SK-N-SH treated with all-trans-retinoic acid at 6 μM for 48 hours (cell line): ENCODE results near the gene GVQW3.
A peak's percentile ranks its signal among the peaks of the same experiment; 100 is the strongest.

Source experiments
- ATAC-seq: fragments of 200-7000 bp; cut with Tn5 transposase; 3 replicates; pipeline ENCODE4 v1.9.1; 2020; ENCODE audit warnings: mild to moderate bottlenecking, moderate library complexity
- ARNTL ChIP-seq: fragments of 450-650 bp; formaldehyde crosslinking; IDR thresholded peaks from 2 replicates; pipeline ENCODE4 v1.5.0; 2020; ENCODE audit warnings: low read depth, mild to moderate bottlenecking, moderate library complexity, borderline replicate concordance
- BACH2 ChIP-seq: fragments of 250-450 bp; sonication (Bioruptor Pico); IDR thresholded peaks from 2 replicates; pipeline ENCODE4 v1.9.0; 2021; ENCODE audit warnings: mild to moderate bottlenecking, borderline replicate concordance
- CSDC2 ChIP-seq: fragments of 250-450 bp; sonication (Bioruptor Pico); IDR thresholded peaks from 2 replicates; pipeline ENCODE4 v1.5.0; 2020; ENCODE audit warnings: mild to moderate bottlenecking, moderate library complexity
- ESRRG ChIP-seq: fragments of 250-450 bp; sonication (Bioruptor Pico); IDR thresholded peaks from 2 replicates; pipeline ENCODE4 v1.6.1; 2021; ENCODE audit warnings: mild to moderate bottlenecking
- GLIS3 ChIP-seq: fragments of 250-450 bp; sonication (Bioruptor Pico); IDR thresholded peaks from 2 replicates; pipeline ENCODE4 v1.5.0; 2020; ENCODE audit warnings: mild to moderate bottlenecking, moderate library complexity
- ISL1 ChIP-seq: fragments of 250-450 bp; sonication (Bioruptor Pico); IDR thresholded peaks from 2 replicates; pipeline ENCODE4 v2.1.2; 2022; ENCODE audit warnings: mild to moderate bottlenecking, moderate library complexity
- OSR1 ChIP-seq: fragments of 250-450 bp; sonication (Bioruptor Pico); IDR thresholded peaks from 2 replicates; pipeline ENCODE4 v1.8.0; 2022; ENCODE audit warnings: moderate library complexity, mild to moderate bottlenecking, inconsistent platforms
- RARB ChIP-seq: fragments of 250-450 bp; sonication (Bioruptor Pico); IDR thresholded peaks from 2 replicates; pipeline ENCODE4 v1.8.0; 2021; ENCODE audit warnings: mild to moderate bottlenecking, moderate library complexity
- SNAI2 ChIP-seq: fragments of 250-450 bp; sonication (Bioruptor Pico); IDR thresholded peaks from 2 replicates; pipeline ENCODE4 v1.5.0; 2020; ENCODE audit warnings: mild to moderate bottlenecking, moderate library complexity
- TCF4 ChIP-seq: fragments of 250-450 bp; sonication (Bioruptor Pico); IDR thresholded peaks from 2 replicates; pipeline ENCODE4 v1.8.0; 2021; ENCODE audit warnings: mild to moderate bottlenecking, moderate library complexity, borderline replicate concordance
- TOX ChIP-seq: fragments of 250-450 bp; sonication (Bioruptor Pico); IDR thresholded peaks from 2 replicates; pipeline ENCODE4 v1.8.0; 2021; ENCODE audit warnings: mild to moderate bottlenecking, moderate library complexity, borderline replicate concordance
- ZC3H10 ChIP-seq: fragments of 250-450 bp; sonication (Bioruptor Pico); IDR thresholded peaks from 2 replicates; pipeline ENCODE4 v1.5.1; 2021; ENCODE audit warnings: mild to moderate bottlenecking, moderate library complexity
- ZFP30 ChIP-seq: fragments of 450-650 bp; formaldehyde crosslinking; IDR thresholded peaks from 2 replicates; pipeline ENCODE4 v1.5.0; 2022; ENCODE audit warnings: mild to moderate bottlenecking, moderate library complexity
- ZNF565 ChIP-seq: fragments of 450-650 bp; formaldehyde crosslinking; conservative IDR thresholded peaks from 2 replicates; pipeline ENCODE4 v1.5.0; 2020; ENCODE audit warnings: low read depth, mild to moderate bottlenecking, moderate library complexity
- ZNF70 ChIP-seq: fragments of 450-650 bp; formaldehyde crosslinking; IDR thresholded peaks from 2 replicates; pipeline ENCODE4 v1.5.0; 2020; ENCODE audit warnings: mild to moderate bottlenecking, moderate library complexity
- ZNF8 ChIP-seq: fragments of 450-650 bp; formaldehyde crosslinking; IDR thresholded peaks from 2 replicates; pipeline ENCODE4 v1.5.0; 2020; ENCODE audit warnings: mild to moderate bottlenecking, moderate library complexity
- TF ChIP-seq, protein P1 (sequence below): fragments of 250-450 bp; sonication (Bioruptor Pico); IDR thresholded peaks from 2 replicates; pipeline ENCODE4 v1.8.0; 2020; ENCODE audit warnings: mild to moderate bottlenecking, moderate library complexity, borderline replicate concordance
- TF ChIP-seq, protein P2 (sequence below): fragments of 250-450 bp; sonication (Bioruptor Pico); IDR thresholded peaks from 2 replicates; pipeline ENCODE4 v1.5.1; 2020; ENCODE audit warnings: low read depth, mild to moderate bottlenecking, moderate library complexity
- TF ChIP-seq, protein P3 (sequence below): fragments of 250-450 bp; sonication (Bioruptor Pico); IDR thresholded peaks from 2 replicates; pipeline ENCODE4 v1.5.1; 2021; ENCODE audit warnings: mild to moderate bottlenecking, moderate library complexity
- TF ChIP-seq, protein P4 (sequence below): fragments of 250-450 bp; sonication (Bioruptor Pico); IDR thresholded peaks from 2 replicates; pipeline ENCODE4 v1.8.0; 2021; ENCODE audit warnings: low read depth, mild to moderate bottlenecking, moderate library complexity, borderline replicate concordance
- TF ChIP-seq, protein P5 (sequence below): fragments of 250-450 bp; sonication (Bioruptor Pico); IDR thresholded peaks from 2 replicates; pipeline ENCODE4 v1.5.0; 2020; ENCODE audit warnings: mild to moderate bottlenecking, moderate library complexity

The GVQW3 gene

GRCh38 chr11:76380159-76380976 lies 755 bp upstream of the GVQW3 start:
- peak; percentile 7 for ATAC-seq
- TF ChIP-seq ZFP30 = no peak

GRCh38 chr11:76382209-76382608 lies 1.1 kb downstream of the GVQW3 start:
- TF ChIP-seq GLIS3 (no peak), TOX (CRISPR knock-in tag) (no peak), ZFP30 (no peak), ZC3H10 (CRISPR knock-in tag) (no peak), ARNTL (CRISPR knock-in tag) (no peak), RARB (no peak), BACH2 (CRISPR knock-in tag) (no peak), ESRRG (CRISPR knock-in tag) (no peak), ZNF70 (CRISPR knock-in tag) (no peak), ZNF565 (no peak), SNAI2 (CRISPR knock-in tag) (no peak), TCF4 (CRISPR knock-in tag) (no peak), OSR1 (CRISPR knock-in tag) (no peak), ISL1 (no peak), CSDC2 (CRISPR knock-in tag) (no peak)
- TF ChIP-seq, protein P1, sequence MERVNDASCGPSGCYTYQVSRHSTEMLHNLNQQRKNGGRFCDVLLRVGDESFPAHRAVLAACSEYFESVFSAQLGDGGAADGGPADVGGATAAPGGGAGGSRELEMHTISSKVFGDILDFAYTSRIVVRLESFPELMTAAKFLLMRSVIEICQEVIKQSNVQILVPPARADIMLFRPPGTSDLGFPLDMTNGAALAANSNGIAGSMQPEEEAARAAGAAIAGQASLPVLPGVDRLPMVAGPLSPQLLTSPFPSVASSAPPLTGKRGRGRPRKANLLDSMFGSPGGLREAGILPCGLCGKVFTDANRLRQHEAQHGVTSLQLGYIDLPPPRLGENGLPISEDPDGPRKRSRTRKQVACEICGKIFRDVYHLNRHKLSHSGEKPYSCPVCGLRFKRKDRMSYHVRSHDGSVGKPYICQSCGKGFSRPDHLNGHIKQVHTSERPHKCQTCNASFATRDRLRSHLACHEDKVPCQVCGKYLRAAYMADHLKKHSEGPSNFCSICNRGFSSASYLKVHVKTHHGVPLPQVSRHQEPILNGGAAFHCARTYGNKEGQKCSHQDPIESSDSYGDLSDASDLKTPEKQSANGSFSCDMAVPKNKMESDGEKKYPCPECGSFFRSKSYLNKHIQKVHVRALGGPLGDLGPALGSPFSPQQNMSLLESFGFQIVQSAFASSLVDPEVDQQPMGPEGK = no peak
- TF ChIP-seq, protein P2, sequence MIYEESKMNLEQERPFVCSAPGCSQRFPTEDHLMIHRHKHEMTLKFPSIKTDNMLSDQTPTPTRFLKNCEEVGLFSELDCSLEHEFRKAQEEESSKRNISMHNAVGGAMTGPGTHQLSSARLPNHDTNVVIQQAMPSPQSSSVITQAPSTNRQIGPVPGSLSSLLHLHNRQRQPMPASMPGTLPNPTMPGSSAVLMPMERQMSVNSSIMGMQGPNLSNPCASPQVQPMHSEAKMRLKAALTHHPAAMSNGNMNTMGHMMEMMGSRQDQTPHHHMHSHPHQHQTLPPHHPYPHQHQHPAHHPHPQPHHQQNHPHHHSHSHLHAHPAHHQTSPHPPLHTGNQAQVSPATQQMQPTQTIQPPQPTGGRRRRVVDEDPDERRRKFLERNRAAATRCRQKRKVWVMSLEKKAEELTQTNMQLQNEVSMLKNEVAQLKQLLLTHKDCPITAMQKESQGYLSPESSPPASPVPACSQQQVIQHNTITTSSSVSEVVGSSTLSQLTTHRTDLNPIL (CRISPR knock-in tag) = no peak
- TF ChIP-seq, protein P3, sequence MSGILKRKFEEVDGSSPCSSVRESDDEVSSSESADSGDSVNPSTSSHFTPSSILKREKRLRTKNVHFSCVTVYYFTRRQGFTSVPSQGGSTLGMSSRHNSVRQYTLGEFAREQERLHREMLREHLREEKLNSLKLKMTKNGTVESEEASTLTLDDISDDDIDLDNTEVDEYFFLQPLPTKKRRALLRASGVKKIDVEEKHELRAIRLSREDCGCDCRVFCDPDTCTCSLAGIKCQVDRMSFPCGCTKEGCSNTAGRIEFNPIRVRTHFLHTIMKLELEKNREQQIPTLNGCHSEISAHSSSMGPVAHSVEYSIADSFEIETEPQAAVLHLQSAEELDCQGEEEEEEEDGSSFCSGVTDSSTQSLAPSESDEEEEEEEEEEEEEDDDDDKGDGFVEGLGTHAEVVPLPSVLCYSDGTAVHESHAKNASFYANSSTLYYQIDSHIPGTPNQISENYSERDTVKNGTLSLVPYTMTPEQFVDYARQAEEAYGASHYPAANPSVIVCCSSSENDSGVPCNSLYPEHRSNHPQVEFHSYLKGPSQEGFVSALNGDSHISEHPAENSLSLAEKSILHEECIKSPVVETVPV (CRISPR knock-in tag) = no peak

DNA sequence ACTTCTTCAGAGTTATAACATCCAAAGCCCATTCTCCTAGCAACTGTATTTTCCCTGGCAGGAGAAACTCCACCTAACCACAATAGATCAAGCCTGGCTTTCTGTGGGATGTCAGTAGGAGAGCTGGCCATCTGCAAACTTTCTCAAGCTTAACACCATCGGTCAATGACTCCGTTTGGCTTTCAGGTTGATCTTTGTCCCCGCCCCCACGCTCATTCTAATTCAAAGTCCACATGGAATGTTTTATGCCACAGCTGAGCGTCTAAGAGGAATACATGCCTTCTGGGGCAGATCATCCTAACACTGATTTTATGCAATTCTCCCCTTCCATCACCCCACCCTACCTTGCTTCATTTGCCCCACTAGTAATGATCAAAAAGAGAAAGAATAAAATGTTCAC lies 4.8 kb downstream of the GVQW3 start:
- TF ChIP-seq, protein P4, sequence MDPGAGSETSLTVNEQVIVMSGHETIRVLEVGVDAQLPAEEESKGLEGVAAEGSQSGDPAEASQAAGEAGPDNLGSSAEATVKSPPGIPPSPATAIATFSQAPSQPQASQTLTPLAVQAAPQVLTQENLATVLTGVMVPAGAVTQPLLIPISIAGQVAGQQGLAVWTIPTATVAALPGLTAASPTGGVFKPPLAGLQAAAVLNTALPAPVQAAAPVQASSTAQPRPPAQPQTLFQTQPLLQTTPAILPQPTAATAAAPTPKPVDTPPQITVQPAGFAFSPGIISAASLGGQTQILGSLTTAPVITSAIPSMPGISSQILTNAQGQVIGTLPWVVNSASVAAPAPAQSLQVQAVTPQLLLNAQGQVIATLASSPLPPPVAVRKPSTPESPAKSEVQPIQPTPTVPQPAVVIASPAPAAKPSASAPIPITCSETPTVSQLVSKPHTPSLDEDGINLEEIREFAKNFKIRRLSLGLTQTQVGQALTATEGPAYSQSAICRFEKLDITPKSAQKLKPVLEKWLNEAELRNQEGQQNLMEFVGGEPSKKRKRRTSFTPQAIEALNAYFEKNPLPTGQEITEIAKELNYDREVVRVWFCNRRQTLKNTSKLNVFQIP = no peak
- TF ChIP-seq ZNF8 (CRISPR knock-in tag) (no peak), ZNF565 (no peak), ZFP30 (no peak), OSR1 (CRISPR knock-in tag) (no peak), BACH2 (CRISPR knock-in tag) (no peak), ISL1 (no peak), ESRRG (CRISPR knock-in tag) (no peak), ZNF70 (CRISPR knock-in tag) (no peak), SNAI2 (CRISPR knock-in tag) (no peak)
- TF ChIP-seq, protein P2 (CRISPR knock-in tag) = no peak
- no peak for ATAC-seq

More at GRCh38 chr11:76382209-76382608, 1.1 kb downstream of the GVQW3 start:
- ATAC-seq = no peak

DNA sequence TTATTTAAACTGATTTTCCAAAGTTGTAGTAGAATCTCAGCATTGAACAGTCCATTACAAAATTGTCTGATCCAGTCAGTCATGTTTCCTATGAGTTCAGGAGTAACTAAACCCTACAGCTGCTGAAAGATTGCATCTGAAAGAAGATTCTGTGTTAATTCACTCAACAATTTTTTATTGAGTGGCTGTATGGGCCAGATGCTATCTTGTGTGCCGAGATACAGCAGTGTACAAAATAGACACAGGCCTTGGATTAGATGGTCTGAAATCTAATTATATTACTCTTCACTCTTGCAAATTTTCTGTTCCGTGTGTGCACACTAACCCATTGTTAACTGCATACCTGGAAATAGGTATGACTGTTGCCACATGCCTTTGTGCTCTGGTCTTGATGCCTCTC lies 7.3 kb downstream of the GVQW3 start:
- no peak for ATAC-seq
- no peak for TF ChIP-seq ZC3H10 (CRISPR knock-in tag)
- peak; percentile 65; the same call in 1 of the 2 replicates for TF ChIP-seq TCF4 (CRISPR knock-in tag)
- TF ChIP-seq, protein P3 (CRISPR knock-in tag) = no peak
- TF ChIP-seq ZNF70 (CRISPR knock-in tag) = no peak
- TF ChIP-seq, protein P5, sequence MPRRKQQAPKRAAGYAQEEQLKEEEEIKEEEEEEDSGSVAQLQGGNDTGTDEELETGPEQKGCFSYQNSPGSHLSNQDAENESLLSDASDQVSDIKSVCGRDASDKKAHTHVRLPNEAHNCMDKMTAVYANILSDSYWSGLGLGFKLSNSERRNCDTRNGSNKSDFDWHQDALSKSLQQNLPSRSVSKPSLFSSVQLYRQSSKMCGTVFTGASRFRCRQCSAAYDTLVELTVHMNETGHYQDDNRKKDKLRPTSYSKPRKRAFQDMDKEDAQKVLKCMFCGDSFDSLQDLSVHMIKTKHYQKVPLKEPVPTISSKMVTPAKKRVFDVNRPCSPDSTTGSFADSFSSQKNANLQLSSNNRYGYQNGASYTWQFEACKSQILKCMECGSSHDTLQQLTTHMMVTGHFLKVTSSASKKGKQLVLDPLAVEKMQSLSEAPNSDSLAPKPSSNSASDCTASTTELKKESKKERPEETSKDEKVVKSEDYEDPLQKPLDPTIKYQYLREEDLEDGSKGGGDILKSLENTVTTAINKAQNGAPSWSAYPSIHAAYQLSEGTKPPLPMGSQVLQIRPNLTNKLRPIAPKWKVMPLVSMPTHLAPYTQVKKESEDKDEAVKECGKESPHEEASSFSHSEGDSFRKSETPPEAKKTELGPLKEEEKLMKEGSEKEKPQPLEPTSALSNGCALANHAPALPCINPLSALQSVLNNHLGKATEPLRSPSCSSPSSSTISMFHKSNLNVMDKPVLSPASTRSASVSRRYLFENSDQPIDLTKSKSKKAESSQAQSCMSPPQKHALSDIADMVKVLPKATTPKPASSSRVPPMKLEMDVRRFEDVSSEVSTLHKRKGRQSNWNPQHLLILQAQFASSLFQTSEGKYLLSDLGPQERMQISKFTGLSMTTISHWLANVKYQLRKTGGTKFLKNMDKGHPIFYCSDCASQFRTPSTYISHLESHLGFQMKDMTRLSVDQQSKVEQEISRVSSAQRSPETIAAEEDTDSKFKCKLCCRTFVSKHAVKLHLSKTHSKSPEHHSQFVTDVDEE (CRISPR knock-in tag) = 0 out of 2 replicates have a peak, but pooled peaks have one; percentile 11
- no peak for TF ChIP-seq BACH2 (CRISPR knock-in tag)
- TF ChIP-seq, protein P1 = no peak
